Skin epidermis (tissue), 12 donors: ENCODE results near the gene PIK3R1.
A peak's percentile ranks its signal among the peaks of the same experiment; 100 is the strongest.

Source experiments
- H3K27ac ChIP-seq, 21 experiments: fragments of 200-600 bp; sonication (generic) in 11 of 21; one replicate each; pipeline ENCODE4 v1.5.0; 2020; ENCODE audit warnings: mild to moderate bottlenecking in 3 of 21, inconsistent platforms in 2 of 21, moderate library complexity in 2 of 21
- H3K4me3 ChIP-seq, 7 experiments: fragments of 200-600 bp; sonication (generic) in 2 of 7; one replicate each; pipeline ENCODE4 v1.5.0; 2020; ENCODE audit warnings: inconsistent platforms in 2 of 7, mild to moderate bottlenecking in 2 of 7, moderate library complexity in 1 of 7

PIK3R1 gene

GRCh38 chr5:68285075-68285840, 69.7 kb downstream of the PIK3R1 start:
- no peak overlapping the region for H3K4me3 ChIP-seq
- H3K27ac ChIP-seq = peak overlapping the region in 9 of 21 experiments; percentile 16 to 95 (median 48)

GRCh38 chr5:68285851-68286611, 70.5 kb downstream of the PIK3R1 start:
- no peak overlapping the region for H3K4me3 ChIP-seq
- H3K27ac ChIP-seq = peak overlapping the region in 9 of 21 experiments; percentile 20 to 95 (median 54)

GRCh38 chr5:68286612-68286912, 71.0 kb downstream of the PIK3R1 start:
- peak overlapping the region in 9 of 21 experiments; percentile 29 to 95 (median 87) for H3K27ac ChIP-seq
- H3K4me3 ChIP-seq = no peak overlapping the region

- Histone ChIP-seq H3K4me3 (peak overlapping the region in 5 of 7 experiments; percentile 41 to 57 (median 46)), H3K27ac (peak overlapping the region in 20 of 21 experiments; percentile 45 to 95 (median 84))
Observed at GRCh38 chr5:68287631-68287975, 72.0 kb downstream of the PIK3R1 start.

GRCh38 chr5:68287976-68288706, 72.6 kb downstream of the PIK3R1 start:
- peak overlapping the region; percentile 36 to 57 (median 46) for H3K4me3 ChIP-seq
- peak overlapping the region in 20 of 21 experiments; percentile 45 to 95 (median 84) for H3K27ac ChIP-seq

- Histone ChIP-seq H3K27ac (peak overlapping the region in 20 of 21 experiments; percentile 45 to 95 (median 84)), H3K4me3 (peak overlapping the region; percentile 36 to 57 (median 46))
Observed at GRCh38 chr5:68288707-68289134, 73.2 kb downstream of the PIK3R1 start.

GRCh38 chr5:68289498-68289897, 73.9 kb downstream of the PIK3R1 start:
- Histone ChIP-seq H3K27ac (peak overlapping the region in 16 of 21 experiments; percentile 77 to 95 (median 85)), H3K4me3 (peak overlapping the region; percentile 36 to 57 (median 46))

GRCh38 chr5:68290260-68290674, 74.7 kb downstream of the PIK3R1 start:
- Histone ChIP-seq H3K27ac (peak overlapping the region in 9 of 21 experiments; percentile 3 to 95 (median 27)), H3K4me3 (peak overlapping the region in 5 of 7 experiments; percentile 3 to 57 (median 15))

GRCh38 chr5:68290847-68291246, 75.3 kb downstream of the PIK3R1 start:
- Histone ChIP-seq H3K4me3 (peak overlapping the region; percentile 3 to 57 (median 13)), H3K27ac (peak overlapping the region in 9 of 21 experiments; percentile 3 to 95 (median 27))

GRCh38 chr5:68292316-68292715, 76.8 kb downstream of the PIK3R1 start:
- peak overlapping the region in 7 of 21 experiments; percentile 2 to 95 (median 35) for H3K27ac ChIP-seq
- H3K4me3 ChIP-seq = peak overlapping the region in 5 of 7 experiments; percentile 2 to 57 (median 5)

- Histone ChIP-seq H3K27ac (peak overlapping the region in 3 of 21 experiments; percentile 4 to 71 (median 18)), H3K4me3 (peak overlapping the region in 1 of 7 experiments; percentile 57)
Observed at GRCh38 chr5:68295772-68296171, 80.2 kb downstream of the PIK3R1 start.

- H3K4me3 ChIP-seq = no peak overlapping the region
- peak overlapping the region in 1 of 21 experiments; percentile 22 for H3K27ac ChIP-seq
Observed at GRCh38 chr5:68296895-68297294, 81.3 kb downstream of the PIK3R1 start.

GRCh38 chr5:68297656-68298055, 82.1 kb downstream of the PIK3R1 start:
- Histone ChIP-seq H3K27ac (peak overlapping the region in 1 of 21 experiments; percentile 22), H3K4me3 (no peak overlapping the region)

GRCh38 chr5:68298479-68298878, 82.9 kb downstream of the PIK3R1 start:
- Histone ChIP-seq H3K4me3 (no peak overlapping the region), H3K27ac (peak overlapping the region in 1 of 21 experiments; percentile 10)

GRCh38 chr5:68299105-68299504, 83.5 kb downstream of the PIK3R1 start:
- no peak overlapping the region for H3K4me3 ChIP-seq
- no peak overlapping the region for H3K27ac ChIP-seq

GRCh38 chr5:68299575-68299974, 84.0 kb downstream of the PIK3R1 start:
- no peak overlapping the region for H3K27ac ChIP-seq
- no peak overlapping the region for H3K4me3 ChIP-seq

- Histone ChIP-seq H3K27ac (peak overlapping the region in 5 of 21 experiments; percentile 1 to 42 (median 22)), H3K4me3 (no peak overlapping the region)
Observed at GRCh38 chr5:68303038-68303738, 87.6 kb downstream of the PIK3R1 start.

GRCh38 chr5:68303754-68304420, 88.3 kb downstream of the PIK3R1 start:
- Histone ChIP-seq H3K27ac (peak overlapping the region in 8 of 21 experiments; percentile 1 to 41 (median 18)), H3K4me3 (no peak overlapping the region)
